HUDEP-2 (cell line): ENCODE measurements around the gene ATAD1.
"Not testable (repeated sequence)": the region's sequence is repeated elsewhere in the genome, so short reads cannot be mapped to it uniquely, and the experiment has no call there.

Experiments
- DNase-seq, 76 experiments: peaks; one replicate each; lab custom pipeline; 2025; ENCODE audit not compliant: unreplicated experiment in 76 of 76; lab: John Stamatoyannopoulos, UW

ATAD1 gene

GRCh38 chr10:87817609-87818504 is at the start of gene ATAD1:
TSS of gene ATAD1 (minus strand) at chr10:87818226. CDS start at chr10:87814599, 3,627 bp downstream.
- peak in 74 of 76 experiments; percentile 36 to 89 (median 75) for DNase-seq

GRCh38 chr10:87867453-87867852 is 49.4 kb upstream of the ATAD1 start:
- DNase-seq, result no peak

- no peak for DNase-seq
Measured at GRCh38 chr10:87866412-87866974, 48.5 kb upstream of the ATAD1 start.

- DNase-seq, result peak in 2 of 76 experiments; percentile 3 to 12
Measured at GRCh38 chr10:87865241-87865881, 47.3 kb upstream of the ATAD1 start.

GRCh38 chr10:87864496-87865059 is 46.6 kb upstream of the ATAD1 start:
- DNase-seq, result peak in 2 of 76 experiments; percentile 25 to 32

- peak in 9 of 76 experiments; percentile 4 to 33 (median 17) for DNase-seq
Measured at GRCh38 chr10:87863951-87864495, 46.0 kb upstream of the ATAD1 start.

- peak in 74 of 76 experiments; percentile 30 to 88 (median 76) for DNase-seq
Measured at GRCh38 chr10:87863053-87863943, 45.3 kb upstream of the ATAD1 start, which contains the start of the genes KLLN and PTEN. TSS of gene KLLN (minus strand) at chr10:87863533. CDS start at chr10:87862487, 1,046 bp downstream. TSS of gene PTEN (plus strand) at chr10:87863625. CDS start at chr10:87864470, 845 bp downstream.

- peak in 22 of 76 experiments; percentile 26 to 75 (median 52) for DNase-seq
Measured at GRCh38 chr10:87862679-87863052, 44.6 kb upstream of the ATAD1 start.

GRCh38 chr10:87861953-87862678 is 44.1 kb upstream of the ATAD1 start:
- peak; percentile 53 to 96 (median 87) for DNase-seq

GRCh38 chr10:87861566-87861952 is 43.5 kb upstream of the ATAD1 start:
- peak in 70 of 76 experiments; percentile 13 to 81 (median 53) for DNase-seq

GRCh38 chr10:87860816-87861403 is 42.9 kb upstream of the ATAD1 start:
- no peak for DNase-seq

GRCh38 chr10:87860156-87860795 is 42.2 kb upstream of the ATAD1 start:
- DNase-seq, result peak in 35 of 76 experiments; percentile 4 to 69 (median 38)

- not testable (repeated sequence) for DNase-seq
Measured at GRCh38 chr10:87855665-87856064, 37.6 kb upstream of the ATAD1 start.

GRCh38 chr10:87855247-87855646 is 37.2 kb upstream of the ATAD1 start:
- not testable (repeated sequence) for DNase-seq

- DNase-seq, result no peak
Measured at GRCh38 chr10:87852089-87852488, 34.1 kb upstream of the ATAD1 start.

- peak in 24 of 76 experiments; percentile 3 to 52 (median 26) for DNase-seq
Measured at GRCh38 chr10:87850742-87851205, 32.7 kb upstream of the ATAD1 start.

GRCh38 chr10:87849001-87849400 is 31.0 kb upstream of the ATAD1 start:
- DNase-seq, result no peak

- no peak for DNase-seq
Measured at GRCh38 chr10:87847550-87847949, 29.5 kb upstream of the ATAD1 start.
